HEK293T (cell line): ENCODE measurements around the gene UNC45A.

ENCODE experiments used
- ARNT ChIP-seq: fragments of 450-650 bp; IDR thresholded peaks from 2 replicates; pipeline ENCODE4 v1.6.1; 2017; ENCODE audit warnings: mild to moderate bottlenecking
- BHLHE40 ChIP-seq: fragments of 450-650 bp; IDR thresholded peaks from 2 replicates; pipeline ENCODE4 v1.6.1; 2016; ENCODE audit warnings: mild to moderate bottlenecking, moderate library complexity, borderline replicate concordance
- FOXA1 ChIP-seq: fragments of 450-650 bp; IDR thresholded peaks from 2 replicates; pipeline ENCODE4 v1.6.1; 2016; ENCODE audit warnings: mild to moderate bottlenecking
- FOXK2 ChIP-seq: fragments of 450-650 bp; IDR thresholded peaks from 2 replicates; pipeline ENCODE4 v1.6.1; 2016; ENCODE audit warnings: mild to moderate bottlenecking
- FOXM1 ChIP-seq: fragments of 450-650 bp; IDR thresholded peaks from 2 replicates; pipeline ENCODE4 v1.6.1; 2017; ENCODE audit warnings: mild to moderate bottlenecking, borderline replicate concordance
- LEF1 ChIP-seq: fragments of 450-650 bp; IDR thresholded peaks from 2 replicates; pipeline ENCODE4 v1.6.1; 2017; ENCODE audit warnings: mild to moderate bottlenecking, borderline replicate concordance
- NFRKB ChIP-seq: fragments of 450-650 bp; IDR thresholded peaks from 2 replicates; pipeline ENCODE4 v1.6.1; 2016; ENCODE audit warnings: mild to moderate bottlenecking, moderate library complexity
- SP1 ChIP-seq: fragments of 450-650 bp; IDR thresholded peaks from 2 replicates; pipeline ENCODE4 v1.6.1; 2017
- TARDBP ChIP-seq: fragments of 450-650 bp; IDR thresholded peaks from 2 replicates; pipeline ENCODE4 v1.6.1; 2016

DNA sequence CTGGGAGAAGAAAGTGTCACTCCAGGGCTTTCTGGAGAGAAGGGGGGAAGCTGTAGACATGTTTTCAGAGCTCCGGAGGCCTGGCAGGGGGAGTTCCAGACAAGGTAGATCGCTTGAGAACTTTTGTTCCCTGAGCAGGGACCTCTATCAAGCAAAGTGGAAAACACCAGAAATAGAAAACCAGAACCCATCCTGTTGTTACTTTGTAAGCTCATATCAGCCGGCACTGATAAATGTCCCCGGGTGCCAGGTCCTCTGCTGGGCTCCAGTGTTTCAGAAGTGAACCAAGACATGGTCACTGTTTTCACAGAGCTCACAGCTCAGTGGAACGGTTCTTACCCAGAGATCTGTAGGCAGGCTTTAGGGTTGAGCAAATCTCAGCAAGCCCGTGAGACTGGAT, 16.2 kb upstream of the UNC45A start:
- TF ChIP-seq BHLHE40 = no peak
- no peak for TF ChIP-seq ARNT
- no peak for TF ChIP-seq TARDBP
- no peak for TF ChIP-seq FOXA1
- TF ChIP-seq LEF1 = no peak
- TF ChIP-seq FOXM1 = no peak
- TF ChIP-seq FOXK2 = no peak
- no peak for TF ChIP-seq NFRKB
- no peak for TF ChIP-seq SP1
